GM19452 (cell line): ENCODE measurements around the gene BORCS5.
A peak's percentile ranks its signal among the peaks of the same experiment; 100 is the strongest.

Experiments used
- ATAC-seq: cut with Tn5 transposase; IDR thresholded peaks from one replicate; pipeline ENCODE4 v1.9.1; 2021; ENCODE audit not compliant: unreplicated experiment

The BORCS5 gene

DNA sequence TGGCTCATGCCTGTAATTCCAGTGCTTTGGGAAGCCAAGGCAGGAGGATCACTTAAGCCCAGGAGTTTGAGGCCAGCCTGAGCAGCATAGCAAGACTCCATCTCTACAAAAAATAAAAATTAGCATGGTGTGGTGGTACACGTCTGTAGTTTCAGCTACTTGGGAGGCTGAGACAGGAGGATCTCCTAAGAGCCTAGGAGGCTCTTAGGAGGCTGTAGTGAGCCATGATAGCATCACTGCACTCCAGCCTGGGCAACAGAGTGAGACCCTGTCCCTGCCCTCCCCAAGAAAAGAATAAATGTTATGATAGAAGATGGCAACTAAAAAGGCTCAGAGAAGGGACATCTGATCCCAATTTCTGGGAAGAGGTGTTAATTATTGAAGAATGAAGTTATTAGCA, 3.6 kb upstream of the BORCS5 start:
- ATAC-seq: no peak

DNA sequence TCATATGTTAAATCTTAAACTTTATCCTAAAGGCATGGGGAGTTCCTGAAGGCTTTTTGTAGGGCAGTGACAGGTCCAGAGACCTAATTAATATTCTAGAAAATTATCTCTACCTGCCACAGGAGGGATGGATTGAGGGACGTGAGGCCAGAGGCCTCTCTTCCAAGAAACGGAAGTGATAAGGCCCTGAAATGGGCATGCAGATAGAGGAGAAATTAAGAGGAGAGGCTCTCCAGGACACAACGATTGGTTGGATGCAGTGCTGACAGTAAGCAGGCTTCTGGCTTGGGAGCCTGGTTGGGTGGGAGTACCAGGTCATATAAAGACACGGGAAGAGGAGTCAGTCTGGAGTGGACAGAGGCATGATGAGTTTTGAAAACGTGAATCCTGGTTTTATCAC, 3.1 kb upstream of the BORCS5 start:
- ATAC-seq: no peak

DNA sequence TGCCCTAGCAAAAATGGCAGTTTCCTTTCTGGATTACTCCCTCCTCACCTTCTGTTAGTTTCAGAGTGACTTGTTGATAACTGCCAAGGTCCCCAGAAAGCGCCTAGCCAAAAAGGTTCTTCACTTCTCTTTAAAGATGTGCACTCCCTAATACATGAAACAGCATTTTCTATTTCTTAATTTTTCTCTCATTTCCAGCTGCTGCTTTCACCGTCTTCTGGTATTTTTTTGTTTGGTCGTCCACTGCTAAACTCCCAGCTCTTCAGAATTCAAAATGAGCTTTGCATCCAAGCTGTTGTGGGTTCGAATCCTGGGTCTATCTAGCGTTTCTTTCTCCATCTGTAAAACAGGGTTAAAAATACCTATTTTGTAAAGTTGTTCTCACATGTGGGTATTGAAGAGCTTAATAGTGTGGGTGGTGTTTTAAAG, 397 bp upstream of the BORCS5 start:
- ATAC-seq: no peak

DNA sequence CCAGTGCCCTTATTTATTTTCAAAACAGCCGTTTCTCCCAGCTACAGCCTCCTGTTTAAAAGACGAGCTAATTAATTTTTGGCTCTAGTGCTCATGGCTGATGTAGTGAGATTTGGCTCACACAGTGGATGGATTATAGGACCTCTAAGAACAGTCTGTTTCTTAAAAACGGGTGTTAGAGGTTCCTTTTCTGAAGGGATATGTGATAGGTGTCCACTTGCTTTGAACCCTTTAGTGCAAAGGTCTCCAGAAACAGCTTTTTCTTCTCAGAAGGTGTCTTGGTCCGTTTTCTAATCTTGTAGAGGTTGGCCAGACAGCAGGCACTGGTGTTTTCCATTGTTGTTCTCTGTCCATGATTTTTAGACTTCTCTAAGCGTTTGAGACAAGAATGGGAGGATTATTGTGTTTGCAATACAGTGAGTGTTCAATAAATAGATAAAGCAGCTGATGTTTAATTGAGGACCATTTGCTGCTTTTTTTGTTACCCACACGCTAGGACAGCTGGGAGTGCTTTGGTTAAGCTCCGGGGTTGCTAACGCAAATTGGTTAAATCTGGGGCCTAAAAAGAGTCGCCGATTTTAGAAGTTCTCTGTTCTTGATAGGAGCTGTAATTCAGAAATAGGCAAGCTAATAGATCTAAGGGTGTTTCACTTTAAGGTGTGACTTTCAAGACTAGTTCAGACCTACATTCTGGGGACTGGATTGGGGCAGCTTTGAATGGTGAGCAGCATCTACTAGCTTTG, 1.0 kb downstream of the BORCS5 start:
- peak; percentile 39 for ATAC-seq

DNA sequence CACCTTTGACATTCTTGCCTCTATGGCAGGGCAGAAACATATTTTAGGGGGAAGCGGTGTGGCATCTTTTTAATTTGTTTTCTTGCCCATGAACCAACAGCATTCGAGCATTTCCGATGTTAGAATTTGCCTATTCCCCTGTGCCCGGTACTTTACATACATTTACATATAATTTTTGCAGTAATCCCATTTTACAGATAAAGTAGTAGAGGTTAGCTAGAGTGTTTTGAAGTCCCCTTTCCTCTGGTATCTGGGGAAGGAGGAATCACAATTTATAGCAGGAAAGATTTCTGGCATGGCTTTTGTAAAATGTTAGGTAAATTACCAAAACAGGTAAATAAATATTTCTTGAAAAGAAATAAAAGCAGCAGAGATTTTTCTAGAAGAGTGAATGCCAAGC, 1.6 kb downstream of the BORCS5 start:
- ATAC-seq: no peak

DNA sequence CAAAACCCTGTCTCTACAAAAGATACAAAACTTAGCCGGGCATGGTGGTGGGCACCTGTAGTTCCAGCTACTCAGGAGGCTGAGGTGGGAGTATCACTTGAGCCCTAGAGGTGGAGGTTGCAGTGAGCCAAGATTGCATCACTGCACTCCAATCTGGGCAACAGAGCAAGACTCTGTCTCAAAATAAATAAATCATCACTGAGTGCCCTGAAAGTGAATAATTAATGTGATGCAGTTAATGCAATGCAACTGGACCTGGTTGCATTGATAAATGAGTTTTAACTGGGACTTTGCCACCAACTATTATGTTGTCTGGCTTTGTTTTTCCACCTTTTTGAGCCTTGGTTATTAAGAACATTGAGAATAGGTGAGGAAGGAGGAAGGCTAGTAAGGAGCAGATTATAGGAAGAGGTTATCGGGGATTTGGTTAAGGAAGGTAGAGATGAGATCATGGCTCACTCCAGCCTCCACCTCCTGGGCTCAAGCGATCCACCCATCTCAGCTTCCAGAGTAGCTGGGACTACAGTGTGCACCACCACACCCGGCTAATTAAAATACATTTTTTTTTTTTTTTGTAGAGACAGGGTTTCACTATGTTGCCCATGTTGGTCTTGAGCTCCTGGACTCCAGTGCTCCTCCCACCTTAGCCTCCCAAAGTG, 8.0 kb downstream of the BORCS5 start:
- no peak for ATAC-seq

DNA sequence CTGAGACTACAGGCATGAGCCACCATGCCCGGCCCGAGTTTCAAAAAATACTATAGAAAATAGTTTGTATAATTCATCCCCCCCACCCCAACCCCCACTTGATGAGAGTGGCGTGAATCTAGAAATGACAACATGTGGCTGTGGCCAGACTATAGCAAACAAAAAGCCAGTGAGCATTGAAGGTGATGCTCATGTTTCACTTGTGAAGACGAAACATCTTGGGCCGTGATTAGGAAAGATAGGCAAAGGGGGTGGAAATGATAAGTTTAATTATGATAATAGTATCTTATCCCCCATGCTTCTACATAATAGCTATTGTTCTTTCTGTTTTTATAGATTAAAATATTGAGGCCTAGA, 8.5 kb downstream of the BORCS5 start:
- no peak for ATAC-seq

DNA sequence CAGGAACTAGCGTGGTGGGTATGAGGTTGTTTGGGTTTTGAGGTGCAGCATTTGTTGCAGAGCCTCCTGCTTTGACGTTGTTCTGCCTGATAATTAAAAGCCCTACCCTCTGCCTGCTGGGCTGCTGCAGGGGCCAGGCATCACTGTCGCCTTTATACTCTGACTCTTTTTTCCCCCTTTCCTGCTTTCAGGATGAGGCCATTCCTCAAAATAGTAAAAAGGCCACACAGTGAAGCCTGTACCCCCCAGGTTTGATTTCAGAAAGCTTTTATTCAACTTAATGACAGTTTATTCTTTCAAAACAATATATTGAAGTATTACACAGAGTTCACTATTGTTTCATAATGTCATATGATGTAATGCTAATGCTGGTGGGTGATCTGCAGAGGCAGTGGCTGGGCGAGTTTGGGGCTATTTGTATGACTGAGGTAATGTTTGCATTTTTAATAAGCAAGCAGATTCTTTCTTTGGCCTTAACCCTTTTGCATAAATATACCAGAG, 9.1 kb downstream of the BORCS5 start:
- ATAC-seq: no peak

DNA sequence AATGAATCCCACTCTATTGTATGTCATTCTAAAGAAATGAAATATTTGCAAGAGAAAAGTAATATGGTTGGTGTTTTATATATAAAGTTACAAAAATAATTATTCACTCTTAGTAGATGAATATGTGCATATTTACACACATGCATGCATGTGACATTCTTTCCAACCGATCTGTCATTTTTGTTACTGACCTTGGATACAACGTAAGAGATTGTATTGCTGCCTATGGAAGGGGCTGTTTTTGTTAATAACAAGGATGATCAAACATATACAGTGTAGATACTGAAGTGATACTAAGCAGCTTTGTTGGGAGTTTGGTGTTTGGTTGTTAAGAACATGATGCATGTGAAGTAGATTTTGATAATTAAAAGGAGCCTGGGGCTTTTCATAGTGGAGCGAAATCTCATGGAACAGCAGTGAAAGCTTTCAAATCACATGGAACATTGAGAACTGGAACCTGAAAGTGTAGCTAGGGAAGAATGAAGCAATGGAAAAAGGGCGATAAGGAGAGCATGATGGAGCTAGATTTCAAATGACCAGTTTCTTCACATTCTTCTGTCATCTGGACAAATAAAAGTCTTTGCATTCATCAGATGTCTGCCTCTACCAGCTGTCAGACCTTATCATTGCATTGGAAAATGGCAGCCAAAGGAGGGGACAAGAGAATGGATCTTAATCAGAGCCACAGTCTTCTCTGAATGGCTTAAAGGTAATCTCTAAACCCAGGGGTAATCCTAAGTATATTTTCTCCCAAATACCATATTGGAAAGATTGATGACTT, 10.0 kb downstream of the BORCS5 start:
- ATAC-seq: no peak

DNA sequence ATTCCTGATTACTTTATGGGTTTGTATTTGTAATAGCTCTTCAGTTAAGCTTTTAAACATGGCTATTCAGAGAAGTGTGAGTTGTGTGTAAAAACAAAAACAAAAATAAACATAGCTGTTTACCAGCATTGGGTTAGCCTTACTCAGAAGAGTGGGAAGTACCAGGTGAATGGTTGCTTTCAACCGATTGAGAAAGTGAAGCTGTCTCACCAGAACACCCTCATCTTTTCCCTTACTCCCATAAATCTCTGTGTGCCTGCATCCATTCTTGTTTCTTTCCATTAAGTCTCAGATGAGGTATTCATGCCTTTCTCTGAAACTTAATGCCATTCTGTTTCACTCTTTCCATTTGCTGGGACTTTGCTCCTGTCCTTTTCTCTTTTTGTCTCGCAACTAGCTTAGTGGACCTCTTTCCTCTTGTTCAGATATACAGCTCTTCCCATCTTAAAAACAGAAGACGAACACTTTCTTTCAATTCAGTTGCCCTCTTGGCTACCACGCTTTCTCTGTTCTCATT, 10.7 kb downstream of the BORCS5 start:
- no peak for ATAC-seq

DNA sequence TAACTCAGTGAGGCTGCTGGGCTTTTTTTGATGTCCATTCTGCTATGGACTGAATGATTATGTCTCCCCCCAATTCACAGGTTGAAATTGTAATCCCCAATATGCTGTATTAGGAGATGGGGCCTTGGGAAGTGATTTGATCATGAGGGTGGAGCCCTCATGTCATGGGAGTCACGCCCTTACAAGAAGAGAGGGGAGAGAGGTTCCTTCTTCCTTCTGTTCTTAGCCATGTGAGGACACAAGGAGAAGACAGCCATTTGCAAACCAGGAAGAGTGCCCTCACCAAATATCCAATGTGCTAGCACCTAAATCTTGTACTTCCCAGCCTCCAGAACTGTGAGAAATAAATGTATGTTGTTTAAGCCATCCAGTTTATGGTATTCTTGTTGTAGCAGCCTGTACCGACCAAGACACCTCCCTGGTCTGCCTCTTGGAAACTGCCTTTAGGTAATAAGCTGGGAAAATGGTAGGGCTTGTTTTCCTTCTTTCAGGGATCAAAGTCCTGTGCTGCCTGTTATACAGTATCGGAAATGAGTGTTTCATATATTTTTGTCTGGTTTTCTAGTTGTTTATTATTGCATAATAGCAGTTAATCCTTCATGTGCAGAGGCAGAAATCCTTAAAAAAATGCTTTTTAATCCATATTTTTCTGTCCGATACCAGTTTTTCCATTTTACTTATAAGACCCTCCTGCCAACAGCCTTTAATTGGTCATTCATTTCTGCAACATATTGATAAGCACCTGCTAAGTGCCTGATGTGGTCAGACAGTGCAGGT, 16.3 kb downstream of the BORCS5 start:
- no peak for ATAC-seq

DNA sequence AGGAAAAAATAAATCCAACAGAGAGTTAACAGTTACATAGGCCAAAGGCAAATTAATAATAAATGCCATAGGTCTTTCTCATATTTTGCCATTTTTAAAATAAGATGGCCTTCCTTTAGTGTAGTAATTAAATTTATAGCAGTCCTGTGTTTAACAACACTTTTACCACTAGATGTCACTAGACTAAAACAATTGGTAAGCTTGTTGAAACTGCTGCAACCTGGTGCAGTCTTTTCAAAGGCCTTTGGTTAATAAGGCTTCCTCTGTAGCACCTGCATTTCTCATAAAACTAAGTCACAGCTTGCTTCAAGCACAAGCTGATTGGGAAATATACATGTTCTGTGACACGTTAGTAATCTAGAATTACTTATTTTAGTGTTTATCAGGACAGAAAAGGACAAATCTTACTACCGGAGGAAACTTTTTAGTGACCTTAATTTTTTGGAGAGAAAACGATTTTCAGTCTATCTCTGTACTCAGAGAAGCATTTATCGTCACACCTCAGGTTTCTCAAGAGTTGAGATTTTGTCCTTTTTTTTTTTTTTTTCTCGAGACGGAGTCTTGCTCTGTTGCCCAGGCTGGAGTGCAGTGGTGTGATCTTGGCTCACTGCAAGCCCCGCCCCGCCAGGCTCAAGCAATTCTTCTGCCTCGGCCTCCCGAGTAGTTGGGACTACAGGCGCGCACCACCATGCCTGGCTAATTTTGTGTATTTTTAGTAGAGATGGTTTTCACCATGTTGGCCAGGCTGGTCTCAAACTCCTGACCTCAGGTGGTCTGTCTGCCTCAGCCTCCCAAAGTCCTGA, 20.0 kb downstream of the BORCS5 start:
- peak; percentile 65 for ATAC-seq

DNA sequence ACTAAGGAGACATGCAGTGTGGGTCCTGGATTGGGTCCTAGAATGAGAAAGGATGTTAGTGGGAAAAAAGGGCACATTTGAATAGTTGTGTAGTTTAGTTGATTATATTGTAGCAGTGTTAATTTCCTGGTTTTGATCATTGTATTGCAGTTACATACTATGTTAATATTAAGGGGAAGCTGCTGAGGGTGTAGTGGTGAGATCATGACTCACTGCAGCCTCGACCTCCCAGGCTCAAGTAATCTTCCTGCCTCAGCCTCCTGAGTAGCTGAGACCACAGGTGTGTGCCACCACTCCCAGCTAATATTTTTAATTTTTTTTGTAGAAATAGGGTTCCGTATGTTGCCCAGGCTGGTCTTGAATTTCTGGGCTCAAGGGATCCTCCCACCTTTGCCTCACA, 21.7 kb downstream of the BORCS5 start:
- no peak for ATAC-seq

DNA sequence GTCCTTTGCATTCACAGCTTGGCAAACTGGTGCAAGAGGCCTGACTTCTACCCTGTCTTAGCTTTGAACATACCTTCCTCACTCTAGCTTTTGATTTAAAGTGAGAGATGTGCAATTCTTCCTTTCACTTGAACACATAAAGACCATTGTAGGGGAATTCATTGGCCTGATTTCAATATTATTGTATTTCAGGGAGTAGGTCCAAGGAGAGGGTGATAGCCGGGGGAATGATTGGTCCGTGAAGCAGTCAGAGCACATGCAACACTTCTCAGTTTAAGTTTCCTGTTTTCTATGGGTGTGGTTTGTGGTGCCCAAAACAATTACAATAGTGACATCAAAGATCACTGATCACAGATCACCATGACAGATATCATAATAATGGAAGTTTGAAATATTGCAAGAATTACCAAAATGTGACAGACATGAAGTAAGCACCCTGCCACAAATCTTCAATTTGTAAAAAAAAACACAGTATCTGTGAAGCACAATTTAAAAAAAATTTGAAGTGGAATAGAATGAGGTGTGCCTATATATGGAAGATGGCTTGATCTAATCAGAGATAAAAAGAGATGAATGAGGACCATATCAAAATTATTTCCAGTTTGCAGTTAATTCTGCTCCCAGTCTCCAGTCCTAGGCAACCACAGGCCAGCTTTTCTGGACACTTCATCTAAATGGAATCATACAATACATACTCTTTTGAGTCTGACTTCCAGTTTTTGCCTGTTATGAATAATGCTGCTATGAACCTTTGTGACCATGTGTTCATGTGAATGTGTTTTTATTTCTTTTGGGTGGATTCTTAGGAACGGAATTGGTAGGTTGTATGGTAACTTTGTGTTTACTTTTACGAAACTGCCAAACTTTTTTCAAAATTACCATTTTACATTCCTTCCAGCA, 23.2 kb downstream of the BORCS5 start:
- no peak for ATAC-seq

DNA sequence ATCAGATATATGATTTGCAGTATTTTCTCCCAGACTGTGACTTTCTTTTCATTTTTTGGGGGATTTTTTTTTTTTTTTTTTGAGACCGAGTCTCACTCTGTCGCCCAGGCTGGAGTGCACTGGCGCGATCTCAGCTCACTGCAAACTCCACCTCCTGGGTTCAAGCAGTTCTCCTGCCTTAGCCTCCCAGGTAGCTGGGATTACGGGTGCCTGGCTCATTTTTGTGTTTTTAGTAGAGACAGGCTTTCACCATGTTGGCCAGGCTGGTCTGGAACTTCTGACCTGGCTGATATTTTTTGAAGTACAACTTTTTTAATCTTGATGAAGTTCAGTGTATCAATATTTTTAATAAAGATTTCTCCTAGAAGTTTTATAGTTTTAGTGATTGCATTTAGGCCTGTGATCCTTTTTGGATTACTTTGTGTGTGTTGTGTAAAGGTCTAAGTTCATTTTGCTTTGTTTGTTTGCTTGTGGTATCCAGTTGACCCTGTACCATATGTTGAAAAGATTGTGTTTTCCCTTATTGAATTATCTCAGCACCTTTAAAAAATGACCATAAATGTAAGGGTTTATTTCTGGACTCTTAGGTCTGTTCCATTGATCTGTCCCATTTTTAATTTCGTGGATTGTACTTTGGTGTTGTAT, 24.2 kb downstream of the BORCS5 start:
- no peak for ATAC-seq

DNA sequence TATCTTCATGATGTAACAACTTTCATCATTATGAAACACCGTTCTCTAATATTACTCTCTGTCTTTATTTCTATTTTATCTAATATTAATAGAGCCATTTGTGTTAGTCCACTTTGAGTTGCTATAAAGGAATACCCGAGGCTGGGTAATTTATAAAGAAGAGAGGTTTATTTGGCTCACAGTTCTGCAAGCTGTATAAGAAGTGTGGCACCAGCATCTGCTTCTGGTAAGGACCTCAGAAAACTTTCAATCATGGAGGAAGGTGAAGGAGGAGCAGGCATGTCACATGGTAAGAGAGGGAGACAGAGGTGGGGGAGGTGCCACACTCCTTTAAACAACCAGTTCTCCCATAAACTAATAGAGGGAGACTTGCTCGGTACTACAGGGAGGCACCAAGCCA, 25.1 kb downstream of the BORCS5 start:
- no peak for ATAC-seq

DNA sequence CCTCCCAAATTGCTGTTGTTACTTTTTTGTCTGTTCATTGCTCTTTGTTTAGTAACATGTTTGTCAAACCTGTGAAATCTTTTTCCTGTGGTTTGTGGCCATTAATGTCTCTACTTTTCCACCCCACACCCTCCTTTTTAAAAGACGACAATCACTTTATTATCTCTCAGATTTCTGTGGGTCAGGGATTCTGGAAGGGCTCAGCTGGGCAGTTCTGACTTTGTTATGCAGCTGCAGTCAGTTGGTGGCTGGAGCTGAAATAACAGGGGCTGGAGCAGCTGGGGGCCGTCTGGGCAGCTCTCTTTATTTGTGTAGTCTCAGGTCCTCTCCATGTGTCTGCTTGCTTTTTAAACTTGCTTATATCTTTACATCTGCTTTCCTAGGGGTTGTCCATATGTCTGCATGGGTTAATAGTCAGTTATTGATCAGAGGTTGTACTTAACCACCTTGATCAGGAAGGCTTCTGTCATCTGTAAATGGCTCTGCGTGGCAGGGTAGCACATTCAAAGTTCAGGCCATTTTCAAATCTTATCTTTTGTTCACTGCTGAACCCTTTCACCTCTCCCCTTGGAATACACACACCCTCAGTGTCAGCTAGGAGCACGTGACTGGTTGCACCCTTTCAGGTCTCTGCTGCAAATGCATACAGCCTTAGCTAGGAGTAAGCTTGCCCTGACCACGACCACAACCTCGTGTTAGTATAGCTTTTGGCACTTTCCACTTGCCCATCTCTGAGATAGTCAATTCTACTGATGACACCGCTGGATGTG, 27.9 kb downstream of the BORCS5 start:
- ATAC-seq: peak; percentile 51

DNA sequence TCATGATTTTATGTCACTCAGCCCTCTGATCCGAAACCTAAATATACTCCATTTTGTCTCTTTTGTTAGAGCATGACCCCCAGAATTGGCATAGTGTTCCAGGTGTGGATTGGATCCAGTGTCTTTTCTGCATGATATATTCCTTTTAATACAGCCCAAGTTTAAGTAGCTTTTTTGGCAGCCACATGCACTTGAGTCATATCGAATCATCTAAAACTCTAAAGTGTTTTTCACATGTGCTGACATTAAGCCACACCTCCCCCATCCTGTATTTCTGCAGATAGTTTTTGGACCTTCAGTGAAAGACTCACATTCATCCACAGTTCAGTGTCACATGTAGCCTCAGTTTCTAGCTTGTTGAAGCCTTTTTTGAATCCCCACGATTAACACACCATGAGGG, 30.6 kb downstream of the BORCS5 start:
- no peak for ATAC-seq
